Measurements from ENCODE around the gene SPTSSA. TPM values are rescaled to one million over a fixed set of nuclear protein-coding genes. Genes with fewer than 3 reads are reported as not detected.
A peak's percentile ranks its signal among the peaks of the same experiment; 100 is the strongest.

Gene SPTSSA
- total RNA-seq, 1 experiment from 2014 or later, result 30.0 TPM

DNA sequence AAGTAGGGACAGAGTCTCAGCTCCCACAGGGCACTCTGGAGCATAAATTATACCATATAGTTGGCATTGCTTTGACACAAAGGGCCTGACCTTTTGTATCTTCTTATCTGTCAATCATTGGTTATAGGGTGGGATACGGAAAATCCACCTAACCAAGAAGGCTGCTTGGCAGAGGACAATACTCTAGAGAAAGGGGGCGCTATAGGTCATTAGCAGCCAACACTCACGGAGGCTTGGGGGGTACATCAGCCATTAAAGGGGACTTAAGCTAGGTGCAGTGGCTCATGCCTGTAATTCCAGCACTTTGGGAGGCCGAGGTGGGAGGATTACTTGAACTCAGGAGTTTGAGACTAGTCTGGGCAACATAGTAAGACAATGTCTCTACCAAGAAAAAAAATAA is 22.9 kb downstream of the SPTSSA start:
- H3K9me3 Mint-ChIP-seq (ENCODE audit: unreplicated experiment), result no peaks in the 10 kb centered on the region
- H3K36me3 ChIP-seq (ENCODE audit: control insufficient read depth, insufficient read depth, low read length), result no peaks in the 10 kb centered on the region
- H3K4me3 Mint-ChIP-seq (ENCODE audit: unreplicated experiment), result no peak overlapping the region
- peaks cover 32% of the 10 kb centered on the region for H3K4me1 ChIP-seq
- no peaks in the 10 kb centered on the region for H3K9me3 ChIP-seq
- ChIA-PET POLR2A (no interaction called here), CTCF (no interaction called here)
- no TSS peak for BruUV-seq (replicated peaks)
- intact Hi-C loops (cut with micrococcal nuclease; ENCODE audit: unreplicated experiment), result no loop called here
- no peak overlapping the region for H3K4me3 ChIP-seq (ENCODE audit: low read depth, low read length)
- peaks cover 28% of the 10 kb centered on the region for H3K4me1 Mint-ChIP-seq (ENCODE audit: low read depth, unreplicated experiment)
- peaks cover 30% of the 10 kb centered on the region for H3K36me3 Mint-ChIP-seq (ENCODE audit: insufficient read depth, unreplicated experiment)
- TF ChIP-seq, protein P1, sequence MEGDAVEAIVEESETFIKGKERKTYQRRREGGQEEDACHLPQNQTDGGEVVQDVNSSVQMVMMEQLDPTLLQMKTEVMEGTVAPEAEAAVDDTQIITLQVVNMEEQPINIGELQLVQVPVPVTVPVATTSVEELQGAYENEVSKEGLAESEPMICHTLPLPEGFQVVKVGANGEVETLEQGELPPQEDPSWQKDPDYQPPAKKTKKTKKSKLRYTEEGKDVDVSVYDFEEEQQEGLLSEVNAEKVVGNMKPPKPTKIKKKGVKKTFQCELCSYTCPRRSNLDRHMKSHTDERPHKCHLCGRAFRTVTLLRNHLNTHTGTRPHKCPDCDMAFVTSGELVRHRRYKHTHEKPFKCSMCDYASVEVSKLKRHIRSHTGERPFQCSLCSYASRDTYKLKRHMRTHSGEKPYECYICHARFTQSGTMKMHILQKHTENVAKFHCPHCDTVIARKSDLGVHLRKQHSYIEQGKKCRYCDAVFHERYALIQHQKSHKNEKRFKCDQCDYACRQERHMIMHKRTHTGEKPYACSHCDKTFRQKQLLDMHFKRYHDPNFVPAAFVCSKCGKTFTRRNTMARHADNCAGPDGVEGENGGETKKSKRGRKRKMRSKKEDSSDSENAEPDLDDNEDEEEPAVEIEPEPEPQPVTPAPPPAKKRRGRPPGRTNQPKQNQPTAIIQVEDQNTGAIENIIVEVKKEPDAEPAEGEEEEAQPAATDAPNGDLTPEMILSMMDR (IDR thresholded peaks at IDR 0.05; ENCODE audit: insufficient read depth in 1 of 2, low read depth in 1 of 2, low read length in 1 of 2, severe bottlenecking in 1 of 2, unreplicated experiment in 1 of 2), result no peak
- H3K27me3 Mint-ChIP-seq (ENCODE audit: insufficient read depth, unreplicated experiment), result no peaks in the 10 kb centered on the region
- DNase-seq, result no peak
- no peaks in the 10 kb centered on the region for H3K27me3 ChIP-seq (replicated peaks; ENCODE audit: control insufficient read depth, insufficient read depth, low read length)
- no peak overlapping the region for H3K27ac Mint-ChIP-seq (ENCODE audit: unreplicated experiment)

DNA sequence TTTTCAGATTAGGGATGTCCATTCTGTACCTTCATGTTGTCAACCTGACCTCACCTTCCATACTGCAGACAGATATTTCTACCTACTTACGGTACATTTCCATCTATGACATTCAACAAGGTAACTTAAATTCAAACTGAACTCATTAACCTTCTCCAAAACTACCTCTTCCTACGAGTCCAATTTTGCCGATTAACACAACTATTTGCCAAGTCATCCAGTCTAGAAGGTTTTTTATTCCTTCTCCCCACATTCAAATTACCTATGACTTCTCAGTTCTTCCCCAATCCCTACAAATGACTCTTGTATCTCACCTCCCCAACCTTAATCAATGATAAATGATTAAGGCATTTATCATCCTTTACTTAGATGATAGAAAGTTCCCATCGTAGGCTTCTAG is 23.6 kb downstream of the SPTSSA start:
- peaks cover 28% of the 10 kb centered on the region for H3K4me1 Mint-ChIP-seq (ENCODE audit: low read depth, unreplicated experiment)
- Histone ChIP-seq H3K4me3 (ENCODE audit: low read depth, low read length) (no peak overlapping the region), H3K4me1 (peaks cover 28% of the 10 kb centered on the region), H3K9me3 (no peaks in the 10 kb centered on the region), H3K27me3 (replicated peaks; ENCODE audit: control insufficient read depth, insufficient read depth, low read length) (no peaks in the 10 kb centered on the region), H3K36me3 (ENCODE audit: control insufficient read depth, insufficient read depth, low read length) (no peaks in the 10 kb centered on the region)
- DNase-seq, result no peak
- H3K27me3 Mint-ChIP-seq (ENCODE audit: insufficient read depth, unreplicated experiment), result no peaks in the 10 kb centered on the region
- ChIA-PET CTCF (no interaction called here), POLR2A (no interaction called here)
- intact Hi-C loops (cut with micrococcal nuclease; ENCODE audit: unreplicated experiment), result no loop called here
- peak overlapping the region; percentile 38 for H3K4me3 Mint-ChIP-seq (ENCODE audit: unreplicated experiment)
- H3K27ac Mint-ChIP-seq (ENCODE audit: unreplicated experiment), result peak overlapping the region; percentile 14
- BruUV-seq (replicated peaks), result no TSS peak
- H3K36me3 Mint-ChIP-seq (ENCODE audit: insufficient read depth, unreplicated experiment), result peaks cover 30% of the 10 kb centered on the region
- no peaks in the 10 kb centered on the region for H3K9me3 Mint-ChIP-seq (ENCODE audit: unreplicated experiment)
- TF ChIP-seq, protein P1 (IDR thresholded peaks at IDR 0.05; ENCODE audit: insufficient read depth in 1 of 2, low read depth in 1 of 2, low read length in 1 of 2, severe bottlenecking in 1 of 2, unreplicated experiment in 1 of 2), result no peak

DNA sequence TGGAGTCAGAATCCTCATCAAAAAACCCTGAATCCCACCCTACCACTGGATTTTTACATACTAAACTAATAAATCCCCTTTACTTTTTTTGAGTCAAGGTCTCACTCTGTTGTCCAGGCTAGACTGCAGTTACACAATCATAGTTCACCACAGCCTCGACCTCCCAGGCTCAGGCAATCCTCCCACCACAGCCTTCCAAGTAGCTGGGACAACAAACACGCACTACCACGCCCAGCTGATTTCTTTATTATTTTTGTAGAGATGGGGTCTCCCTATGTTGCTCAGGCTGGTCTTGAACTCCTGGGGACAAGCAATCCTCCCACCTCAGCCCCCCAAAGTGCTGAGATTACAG is 24.3 kb downstream of the SPTSSA start:
- H3K4me3 Mint-ChIP-seq (ENCODE audit: unreplicated experiment), result no peak overlapping the region
- intact Hi-C loops (cut with micrococcal nuclease; ENCODE audit: unreplicated experiment), result loop anchor here (2.0 kb wide), 1 partner anchor 23 kb away; no protein-coding TSS in a partner anchor
- no peaks in the 10 kb centered on the region for H3K9me3 Mint-ChIP-seq (ENCODE audit: unreplicated experiment)
- BruUV-seq (replicated peaks), result no TSS peak
- Histone ChIP-seq H3K9me3 (no peaks in the 10 kb centered on the region), H3K27me3 (replicated peaks; ENCODE audit: control insufficient read depth, insufficient read depth, low read length) (no peaks in the 10 kb centered on the region), H3K36me3 (ENCODE audit: control insufficient read depth, insufficient read depth, low read length) (no peaks in the 10 kb centered on the region), H3K4me3 (ENCODE audit: low read depth, low read length) (no peak overlapping the region), H3K4me1 (peaks cover 28% of the 10 kb centered on the region)
- peaks cover 32% of the 10 kb centered on the region for H3K36me3 Mint-ChIP-seq (ENCODE audit: insufficient read depth, unreplicated experiment)
- no peak for DNase-seq
- ChIA-PET POLR2A (no interaction called here), CTCF (no interaction called here)
- no peaks in the 10 kb centered on the region for H3K27me3 Mint-ChIP-seq (ENCODE audit: insufficient read depth, unreplicated experiment)
- peaks cover 28% of the 10 kb centered on the region for H3K4me1 Mint-ChIP-seq (ENCODE audit: low read depth, unreplicated experiment)
- TF ChIP-seq, protein P1 (IDR thresholded peaks at IDR 0.05; ENCODE audit: insufficient read depth in 1 of 2, low read depth in 1 of 2, low read length in 1 of 2, severe bottlenecking in 1 of 2, unreplicated experiment in 1 of 2), result no peak
- H3K27ac Mint-ChIP-seq (ENCODE audit: unreplicated experiment), result no peak overlapping the region

Data from Caco-2 (cell line).